ENCODE data around the gene VWF. TPM values are rescaled to one million over a fixed set of nuclear protein-coding genes. Genes with fewer than 3 reads are reported as not detected.
"Not testable (repeated sequence)": the region's sequence is repeated elsewhere in the genome, so short reads cannot be mapped to it uniquely, and the experiment has no call there.

Gene VWF
- total and polyA plus RNA-seq, 9 donors, result 47.8 to 98.6 (median 80.7) TPM

- H3K27ac ChIP-seq (ENCODE audit: low read length), result no peak overlapping the region
- H3K4me1 ChIP-seq (ENCODE audit: control insufficient read depth, insufficient read depth, low read length), result no peaks in the 10 kb centered on the region
- H3K4me3 ChIP-seq (ENCODE audit: low read length), result no peak overlapping the region
- no peak for DNase-seq
- no peaks in the 10 kb centered on the region for H3K36me3 ChIP-seq (ENCODE audit: control insufficient read depth, insufficient read depth, low read length)
- 86% methylated on average over 3 of the region's 3 CpGs for WGBS (ENCODE audit: insufficient coverage)
- H3K27me3 ChIP-seq (ENCODE audit: control insufficient read depth, insufficient read depth, low read length), result no peaks in the 10 kb centered on the region
- H3K9me3 ChIP-seq (replicated peaks; ENCODE audit: control insufficient read depth, low read depth, low read length), result no peaks in the 10 kb centered on the region
Measured at GRCh38 chr12:6106218-6106617, 18.3 kb downstream of the VWF start.

- Histone ChIP-seq H3K4me1 (ENCODE audit: control insufficient read depth, insufficient read depth, low read length) (no peaks in the 10 kb centered on the region), H3K4me3 (ENCODE audit: low read length) (no peak overlapping the region), H3K9me3 (replicated peaks; ENCODE audit: control insufficient read depth, low read depth, low read length) (no peaks in the 10 kb centered on the region), H3K27ac (ENCODE audit: low read length) (no peak overlapping the region), H3K27me3 (ENCODE audit: control insufficient read depth, insufficient read depth, low read length) (no peaks in the 10 kb centered on the region), H3K36me3 (ENCODE audit: control insufficient read depth, insufficient read depth, low read length) (no peaks in the 10 kb centered on the region)
- 100% methylated on average over 1 of the region's 2 CpGs for WGBS (ENCODE audit: insufficient coverage)
- DNase-seq, result no peak
Measured at GRCh38 chr12:6104842-6105241, 19.6 kb downstream of the VWF start.

GRCh38 chr12:6104027-6104426, 20.4 kb downstream of the VWF start:
- no peak for DNase-seq
- no peaks in the 10 kb centered on the region for H3K9me3 ChIP-seq (replicated peaks; ENCODE audit: control insufficient read depth, low read depth, low read length)
- no peak overlapping the region for H3K4me3 ChIP-seq (ENCODE audit: low read length)
- no CpG with 5 or more reads among the region's 3 CpGs for WGBS (ENCODE audit: insufficient coverage)
- H3K27me3 ChIP-seq (ENCODE audit: control insufficient read depth, insufficient read depth, low read length), result no peaks in the 10 kb centered on the region
- no peaks in the 10 kb centered on the region for H3K4me1 ChIP-seq (ENCODE audit: control insufficient read depth, insufficient read depth, low read length)
- H3K36me3 ChIP-seq (ENCODE audit: control insufficient read depth, insufficient read depth, low read length), result no peaks in the 10 kb centered on the region
- H3K27ac ChIP-seq (ENCODE audit: low read length), result no peak overlapping the region

- H3K27me3 ChIP-seq (ENCODE audit: control insufficient read depth, insufficient read depth, low read length); DNase-seq; H3K36me3 ChIP-seq (ENCODE audit: control insufficient read depth, insufficient read depth, low read length); H3K4me1 ChIP-seq (ENCODE audit: control insufficient read depth, insufficient read depth, low read length); H3K4me3 ChIP-seq (ENCODE audit: low read length); H3K9me3 ChIP-seq (replicated peaks; ENCODE audit: control insufficient read depth, low read depth, low read length); H3K27ac ChIP-seq (ENCODE audit: low read length): not testable (repeated sequence)
- WGBS (ENCODE audit: insufficient coverage), result 100% methylated on average over 1 of the region's 5 CpGs
Measured at GRCh38 chr12:6102021-6102420, 22.4 kb downstream of the VWF start.

GRCh38 chr12:6099316-6099715, 25.2 kb downstream of the VWF start:
- H3K27ac ChIP-seq (ENCODE audit: low read length), result no peak overlapping the region
- H3K4me3 ChIP-seq (ENCODE audit: low read length), result no peak overlapping the region
- no CpG with 5 or more reads among the region's 2 CpGs for whole genome bisulfite sequencing (ENCODE audit: insufficient coverage)
- H3K27me3 ChIP-seq (ENCODE audit: control insufficient read depth, insufficient read depth, low read length), result no peaks in the 10 kb centered on the region
- H3K4me1 ChIP-seq (ENCODE audit: control insufficient read depth, insufficient read depth, low read length), result no peaks in the 10 kb centered on the region
- H3K36me3 ChIP-seq (ENCODE audit: control insufficient read depth, insufficient read depth, low read length), result no peaks in the 10 kb centered on the region
- DNase-seq, result no peak
- H3K9me3 ChIP-seq (replicated peaks; ENCODE audit: control insufficient read depth, low read depth, low read length), result no peaks in the 10 kb centered on the region

- H3K27ac ChIP-seq (ENCODE audit: low read length), result no peak overlapping the region
- no peaks in the 10 kb centered on the region for H3K36me3 ChIP-seq (ENCODE audit: control insufficient read depth, insufficient read depth, low read length)
- DNase-seq, result no peak
- no peaks in the 10 kb centered on the region for H3K27me3 ChIP-seq (ENCODE audit: control insufficient read depth, insufficient read depth, low read length)
- H3K4me1 ChIP-seq (ENCODE audit: control insufficient read depth, insufficient read depth, low read length), result peaks cover 6% of the 10 kb centered on the region
- no CpG with 5 or more reads among the region's 3 CpGs for WGBS (ENCODE audit: insufficient coverage)
- H3K9me3 ChIP-seq (replicated peaks; ENCODE audit: control insufficient read depth, low read depth, low read length), result no peaks in the 10 kb centered on the region
- H3K4me3 ChIP-seq (ENCODE audit: low read length), result no peak overlapping the region
Measured at GRCh38 chr12:6097411-6097810, 27.1 kb downstream of the VWF start.

GRCh38 chr12:6096527-6096926, 27.9 kb downstream of the VWF start:
- no peaks in the 10 kb centered on the region for H3K36me3 ChIP-seq (ENCODE audit: control insufficient read depth, insufficient read depth, low read length)
- no CpG with 5 or more reads among the region's 3 CpGs for WGBS (ENCODE audit: insufficient coverage)
- no peak overlapping the region for H3K27ac ChIP-seq (ENCODE audit: low read length)
- DNase-seq, result no peak
- no peak overlapping the region for H3K4me3 ChIP-seq (ENCODE audit: low read length)
- H3K9me3 ChIP-seq (replicated peaks; ENCODE audit: control insufficient read depth, low read depth, low read length), result no peaks in the 10 kb centered on the region
- H3K27me3 ChIP-seq (ENCODE audit: control insufficient read depth, insufficient read depth, low read length), result no peaks in the 10 kb centered on the region
- peaks cover 6% of the 10 kb centered on the region for H3K4me1 ChIP-seq (ENCODE audit: control insufficient read depth, insufficient read depth, low read length)

- H3K36me3 ChIP-seq (ENCODE audit: control insufficient read depth, insufficient read depth, low read length), result no peaks in the 10 kb centered on the region
- peaks cover 12% of the 10 kb centered on the region for H3K4me1 ChIP-seq (ENCODE audit: control insufficient read depth, insufficient read depth, low read length)
- H3K27me3 ChIP-seq (ENCODE audit: control insufficient read depth, insufficient read depth, low read length), result no peaks in the 10 kb centered on the region
- DNase-seq, result no peak
- no peaks in the 10 kb centered on the region for H3K9me3 ChIP-seq (replicated peaks; ENCODE audit: control insufficient read depth, low read depth, low read length)
- H3K27ac ChIP-seq (ENCODE audit: low read length), result no peak overlapping the region
- WGBS (ENCODE audit: insufficient coverage), result 100% methylated on average over 1 of the region's 4 CpGs
- no peak overlapping the region for H3K4me3 ChIP-seq (ENCODE audit: low read length)
Measured at GRCh38 chr12:6095269-6095668, 29.2 kb downstream of the VWF start.

- Histone ChIP-seq H3K4me3 (ENCODE audit: low read length) (no peak overlapping the region), H3K27ac (ENCODE audit: low read length) (no peak overlapping the region), H3K27me3 (ENCODE audit: control insufficient read depth, insufficient read depth, low read length) (no peaks in the 10 kb centered on the region), H3K9me3 (replicated peaks; ENCODE audit: control insufficient read depth, low read depth, low read length) (no peaks in the 10 kb centered on the region), H3K4me1 (ENCODE audit: control insufficient read depth, insufficient read depth, low read length) (peaks cover 16% of the 10 kb centered on the region), H3K36me3 (ENCODE audit: control insufficient read depth, insufficient read depth, low read length) (no peaks in the 10 kb centered on the region)
- 92% methylated on average over 2 of the region's 2 CpGs for WGBS (ENCODE audit: insufficient coverage)
- no peak for DNase-seq
Measured at GRCh38 chr12:6093764-6094163, 30.7 kb downstream of the VWF start.

GRCh38 chr12:6092784-6093722, 31.4 kb downstream of the VWF start:
- DNase-seq, result peak; percentile 41
- no peak overlapping the region for H3K4me3 ChIP-seq (ENCODE audit: low read length)
- no peaks in the 10 kb centered on the region for H3K9me3 ChIP-seq (replicated peaks; ENCODE audit: control insufficient read depth, low read depth, low read length)
- no peaks in the 10 kb centered on the region for H3K36me3 ChIP-seq (ENCODE audit: control insufficient read depth, insufficient read depth, low read length)
- no peak overlapping the region for H3K27ac ChIP-seq (ENCODE audit: low read length)
- WGBS (ENCODE audit: insufficient coverage), result 79% methylated on average over 7 of the region's 9 CpGs
- no peaks in the 10 kb centered on the region for H3K27me3 ChIP-seq (ENCODE audit: control insufficient read depth, insufficient read depth, low read length)
- peaks cover 19% of the 10 kb centered on the region for H3K4me1 ChIP-seq (ENCODE audit: control insufficient read depth, insufficient read depth, low read length)

All from muscle of leg (tissue), 11 donors.